COLO829 (cell line): Measurements from ENCODE around the gene TACC2.

Experiments
- DNase-seq: peaks from one replicate; pipeline ENCODE4 v3.0.0; 2012; ENCODE audit warnings: low spot score

The TACC2 gene

DNA sequence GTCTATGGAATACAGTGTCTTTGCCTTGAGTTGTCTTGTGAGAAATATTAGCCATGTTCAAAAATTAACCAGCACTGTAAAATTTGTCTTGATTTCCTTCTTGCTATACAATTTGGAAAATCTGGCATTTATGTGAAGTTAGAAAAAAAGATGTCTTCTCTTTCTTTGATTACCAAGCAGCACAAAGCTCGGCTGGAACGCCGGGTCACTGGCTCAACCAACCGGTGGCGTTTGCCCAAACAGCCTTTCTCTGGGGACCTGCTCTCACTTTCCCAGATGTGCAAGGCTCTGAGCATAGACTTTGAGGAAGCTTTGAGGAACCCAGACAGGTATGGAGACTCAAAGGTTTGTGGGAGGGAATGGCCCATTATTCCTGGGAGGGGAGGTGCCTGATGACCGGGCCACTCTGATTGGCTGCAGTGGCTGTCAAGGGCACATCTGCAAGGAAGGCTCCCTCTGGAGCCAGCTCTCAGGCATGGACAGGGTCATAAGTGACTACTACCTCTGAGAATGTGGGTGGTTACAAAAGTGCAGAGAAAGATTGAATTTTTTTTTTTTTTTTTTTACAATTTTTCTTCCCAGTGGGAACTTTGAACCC lies 287.7 kb downstream of the TACC2 start:
- DNase-seq, result no peak

DNA sequence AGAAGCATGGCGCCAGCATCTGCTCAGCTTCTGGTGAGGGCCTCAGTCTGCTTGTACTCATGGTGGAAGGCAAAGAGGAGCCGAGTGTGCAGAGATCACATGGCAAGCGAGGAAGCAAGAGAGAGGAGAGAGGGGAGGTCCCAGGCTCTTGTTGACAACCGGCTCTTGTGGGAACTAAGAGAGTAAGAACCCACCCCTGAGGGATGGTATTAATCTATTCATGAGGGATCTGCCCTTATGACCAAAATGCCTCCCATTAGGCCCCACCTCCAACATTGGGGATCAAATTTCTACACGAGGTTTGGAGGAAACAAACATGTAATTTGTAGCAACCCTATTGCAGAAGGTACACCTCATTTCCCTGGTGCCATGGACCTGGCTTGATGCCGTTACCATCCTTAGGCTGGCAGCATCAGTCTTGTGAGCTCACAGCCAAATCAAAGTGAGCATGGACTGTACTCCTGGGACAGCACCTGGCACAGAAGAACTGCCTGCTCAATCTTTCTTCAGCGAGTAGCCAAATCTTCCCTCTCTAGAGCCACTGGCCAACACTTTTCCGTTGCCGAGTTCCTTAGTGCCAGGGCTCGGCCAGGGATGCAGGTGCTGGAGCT lies 288.7 kb downstream of the TACC2 start:
- no peak for DNase-seq

GRCh38 chr10:122279725-122280141 lies 290.8 kb downstream of the TACC2 start:
- DNase-seq, result peak; percentile 27

DNA sequence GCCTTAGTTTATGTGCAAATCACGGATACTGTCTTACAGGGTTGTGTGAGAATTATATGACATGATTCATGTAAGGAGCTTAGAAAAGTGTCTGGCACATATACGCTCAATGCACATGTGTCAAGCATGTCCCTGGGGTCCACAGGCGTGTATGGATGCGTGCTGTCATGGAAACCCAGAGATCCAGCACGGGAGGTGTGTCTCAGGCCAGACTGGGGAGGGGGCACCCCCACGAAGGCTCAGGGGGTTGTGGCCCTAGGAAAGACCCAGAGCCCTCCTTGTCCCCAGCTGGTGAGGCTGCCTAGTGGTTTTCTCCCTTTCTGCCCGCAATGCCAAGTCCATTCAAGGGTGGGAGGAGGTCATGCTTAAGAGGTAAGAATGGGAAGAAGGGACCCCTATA lies 291.2 kb downstream of the TACC2 start:
- no peak for DNase-seq

DNA sequence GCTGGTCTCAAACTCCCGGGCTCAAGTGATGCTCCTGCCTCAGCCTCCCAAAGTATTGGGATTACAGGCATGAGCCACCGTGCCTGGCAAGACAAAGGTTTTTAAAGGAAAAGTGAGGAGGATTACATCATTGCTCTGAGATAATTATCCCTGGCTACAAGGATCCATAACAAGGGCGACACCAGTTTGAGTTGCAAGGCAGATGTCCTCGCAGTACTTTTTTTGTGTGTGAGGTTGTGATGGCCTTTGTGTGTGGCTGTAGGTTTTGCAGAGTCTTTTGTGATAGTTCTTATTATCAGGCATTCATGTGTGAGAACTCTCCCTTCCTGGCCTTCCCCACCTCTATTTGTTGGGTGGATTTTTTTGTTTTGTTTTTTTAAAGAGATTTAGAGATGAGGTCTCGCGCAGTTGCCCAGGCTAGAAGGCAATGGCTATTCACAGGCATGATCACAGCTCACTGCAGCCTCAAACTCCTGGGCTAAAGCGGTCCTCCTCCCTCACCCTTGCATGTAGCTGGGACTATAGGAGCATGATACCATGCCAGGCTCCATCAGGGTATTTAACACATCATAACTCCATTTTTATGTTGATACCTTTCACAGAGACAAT lies 292.2 kb downstream of the TACC2 start:
- no peak for DNase-seq

DNA sequence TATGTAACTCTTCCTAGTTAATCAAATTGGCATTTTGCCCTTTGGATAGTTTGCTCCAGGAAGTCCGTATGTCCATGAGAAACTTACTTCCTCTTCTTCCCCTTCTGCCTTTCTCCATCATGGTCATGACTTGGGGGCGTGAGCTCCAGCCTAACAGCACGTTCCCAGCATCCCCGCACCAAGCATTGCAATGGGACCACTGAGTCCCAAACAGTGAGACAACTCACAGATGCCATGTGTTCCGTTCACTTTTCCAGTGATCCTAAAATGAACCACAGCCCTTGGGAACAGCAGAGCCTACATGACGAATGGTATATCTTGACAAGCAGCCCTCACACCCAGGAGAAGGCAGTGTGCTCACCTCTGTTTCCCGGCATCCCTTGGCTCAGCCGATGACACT lies 292.8 kb downstream of the TACC2 start:
- no peak for DNase-seq

DNA sequence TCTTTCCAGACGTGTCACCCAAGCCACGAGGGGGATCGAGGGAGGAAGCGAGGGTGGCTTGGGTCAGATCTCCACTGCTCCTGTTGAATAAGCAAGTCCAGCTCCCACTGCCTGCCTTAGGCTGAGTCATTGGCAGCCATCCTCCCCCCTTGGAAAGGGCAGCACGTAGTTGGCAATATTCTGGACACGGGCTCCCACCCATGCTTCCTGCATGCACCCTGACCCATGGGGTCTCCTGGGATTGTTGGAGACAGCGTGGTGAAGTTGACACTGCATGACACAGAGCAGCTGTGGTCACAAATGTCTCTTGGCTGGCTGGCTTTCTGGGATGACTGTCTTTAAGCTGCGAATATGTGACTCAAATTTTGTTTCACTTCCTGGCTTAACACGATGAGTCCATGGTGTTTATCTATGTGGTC lies 293.3 kb downstream of the TACC2 start:
- no peak for DNase-seq

GRCh38 chr10:122282909-122283308 lies 293.9 kb downstream of the TACC2 start:
- DNase-seq, result no peak

- no peak for DNase-seq
Measured at GRCh38 chr10:122285506-122286444, 296.8 kb downstream of the TACC2 start.

DNA sequence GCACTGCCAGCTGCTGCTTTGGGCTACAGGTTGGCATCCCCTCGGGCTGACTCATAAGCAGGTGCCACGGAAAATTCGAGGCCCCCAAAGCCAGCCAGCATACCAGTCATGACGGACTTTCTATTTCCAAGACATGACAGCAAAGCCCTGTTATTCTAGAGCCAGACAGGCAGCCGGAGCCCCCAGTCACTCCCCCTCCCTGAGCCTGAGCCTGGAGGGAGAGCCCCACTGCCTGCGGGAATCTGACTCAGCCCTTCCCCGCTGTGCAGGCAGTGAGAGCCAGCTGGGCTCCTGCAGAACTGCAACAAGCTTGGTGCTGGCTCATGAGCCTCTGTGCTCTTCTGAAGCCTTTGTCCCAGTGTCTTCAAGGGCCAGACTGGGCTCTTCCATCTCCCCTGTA lies 297.9 kb downstream of the TACC2 start:
- DNase-seq, result no peak

DNA sequence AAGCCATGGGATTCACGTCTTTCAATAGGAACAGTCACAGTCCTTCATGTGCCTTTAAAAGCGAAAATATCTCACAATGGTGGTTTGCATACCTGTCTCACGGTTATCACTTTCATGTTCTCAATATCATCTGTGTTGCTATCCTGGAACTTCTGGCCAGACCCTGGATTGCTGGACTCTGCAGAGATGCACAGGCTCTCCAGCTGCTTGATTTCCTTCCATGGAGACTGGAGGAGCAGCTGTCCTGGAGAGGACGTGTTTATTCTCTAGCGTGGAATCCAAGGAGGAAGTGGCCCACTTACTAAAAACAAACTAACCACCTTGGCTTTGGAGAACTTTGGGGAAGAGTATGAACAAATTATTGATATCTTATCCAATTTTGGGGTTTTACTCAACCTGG lies 298.6 kb downstream of the TACC2 start:
- no peak for DNase-seq

GRCh38 chr10:122288262-122288661 lies 299.3 kb downstream of the TACC2 start:
- DNase-seq, result no peak

GRCh38 chr10:122288917-122289316 lies 300.0 kb downstream of the TACC2 start:
- no peak for DNase-seq

- no peak for DNase-seq
Measured at GRCh38 chr10:122290334-122290733, 301.4 kb downstream of the TACC2 start.

DNA sequence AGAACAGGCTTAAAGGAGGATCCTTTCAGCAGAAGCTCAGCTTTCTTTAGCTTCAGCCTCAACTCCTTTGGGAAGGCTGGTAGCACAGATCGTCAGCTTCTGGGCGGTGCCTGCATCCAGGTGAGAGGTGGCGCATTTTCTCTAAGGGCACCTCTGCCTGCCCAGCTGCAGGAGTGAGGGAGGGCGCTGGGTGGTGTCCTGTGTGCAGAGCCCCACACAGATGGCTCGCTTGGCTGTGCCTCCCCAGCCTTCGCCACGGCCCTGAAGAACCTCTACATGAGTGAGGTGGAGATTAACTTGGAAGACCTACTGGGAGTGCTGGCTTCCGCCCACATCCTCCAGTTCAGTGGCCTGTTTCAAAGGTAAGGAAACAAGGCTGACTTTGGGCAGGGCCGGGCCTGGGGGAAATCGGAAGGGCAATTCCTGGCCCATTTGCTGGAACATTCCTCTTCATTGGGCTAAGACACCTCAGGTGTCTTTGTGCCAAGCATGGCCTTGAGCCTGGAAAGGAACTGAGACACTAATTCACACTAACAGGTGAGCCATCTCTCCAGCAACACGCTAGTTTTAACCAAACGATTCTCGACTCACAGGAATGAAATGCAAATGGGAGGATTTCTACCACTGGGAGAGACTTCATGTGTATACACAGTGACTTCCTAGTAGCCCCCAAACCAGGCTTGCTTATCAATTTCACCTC lies 302.0 kb downstream of the TACC2 start:
- DNase-seq, result no peak

- DNase-seq, result no peak
Measured at GRCh38 chr10:122291739-122292138, 302.8 kb downstream of the TACC2 start.

GRCh38 chr10:122292376-122292775 lies 303.4 kb downstream of the TACC2 start:
- no peak for DNase-seq

DNA sequence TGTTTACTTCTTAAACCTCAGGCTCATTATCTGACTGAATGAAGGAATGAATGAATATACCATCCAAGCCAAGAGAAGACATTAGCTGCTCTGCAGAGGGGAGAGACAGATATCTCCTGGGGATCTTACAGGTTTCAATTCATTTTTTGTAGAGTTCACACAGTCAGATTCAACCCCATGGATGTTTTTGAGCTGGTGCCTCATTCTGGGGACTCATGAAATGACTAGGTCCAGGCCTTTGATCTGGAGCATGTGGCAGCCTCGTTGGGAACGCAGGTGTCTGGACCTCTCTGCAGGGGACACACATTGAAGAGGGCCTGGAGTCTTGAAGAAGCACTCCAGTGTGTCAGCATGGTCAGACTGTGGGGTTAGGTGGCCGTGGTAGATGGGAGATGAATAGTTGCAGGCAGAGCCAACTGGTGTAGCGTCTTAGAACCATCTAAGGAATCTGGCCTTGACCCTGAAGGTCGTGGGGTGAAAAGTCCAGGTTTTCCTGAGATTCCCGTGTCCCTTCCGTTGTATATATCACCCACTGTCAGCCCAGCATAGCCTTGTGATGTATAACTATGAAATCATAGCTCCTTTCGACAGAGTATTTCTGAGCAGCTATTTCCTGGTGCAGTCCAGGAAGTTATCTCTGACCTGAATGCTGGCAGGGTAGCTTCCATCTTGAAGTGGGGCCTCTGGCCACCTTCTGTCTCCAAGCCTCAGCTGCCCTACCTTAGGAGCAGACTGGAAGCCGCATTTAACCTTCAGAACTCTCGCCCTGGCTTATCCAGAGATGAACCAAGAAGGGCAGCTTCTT lies 304.4 kb downstream of the TACC2 start:
- DNase-seq, result no peak

- DNase-seq, result no peak
Measured at GRCh38 chr10:122293961-122294380, 305.0 kb downstream of the TACC2 start.

- DNase-seq, result no peak
Measured at GRCh38 chr10:122294511-122295450, 305.8 kb downstream of the TACC2 start.
